Measurements from ENCODE around the gene CATSPER4. TPM values are rescaled to one million over a fixed set of nuclear protein-coding genes. Genes with fewer than 3 reads are reported as not detected.

The CATSPER4 gene
- total RNA-seq: not detected
- polyA plus RNA-seq: not detected

GRCh38 chr1:26190373-26190987, at the start of gene CATSPER4:
Gene CATSPER4 (plus strand): TSS chr1:26190602. CDS start chr1:26190628, 26 bp downstream.
- Histone ChIP-seq H3K4me3 (ENCODE audit: low read depth, low read length) (no peak within 1 kb of the TSS), H3K36me3 (ENCODE audit: insufficient read depth) (no peaks in the 10 kb centered on the region), H3K27ac (ENCODE audit: low read depth) (no peak within 1 kb of the TSS), H3K4me1 (ENCODE audit: insufficient read depth) (no peaks in the 10 kb centered on the region)
- 41% methylated on average over 16 of the region's 16 CpGs for WGBS
- no peak for DNase-seq (ENCODE audit: extremely low spot score)

GRCh38 chr1:26142159-26142558, 48.2 kb upstream of the CATSPER4 start:
- Histone ChIP-seq H3K4me1 (ENCODE audit: insufficient read depth) (no peaks in the 10 kb centered on the region), H3K4me3 (ENCODE audit: low read depth, low read length) (no peak overlapping the region), H3K27ac (ENCODE audit: low read depth) (no peak overlapping the region), H3K36me3 (ENCODE audit: insufficient read depth) (no peaks in the 10 kb centered on the region)
- no peak for DNase-seq (ENCODE audit: extremely low spot score)
- WGBS: 78% methylated on average over 8 of the region's 8 CpGs

GRCh38 chr1:26145041-26145959, 45.1 kb upstream of the CATSPER4 start:
- WGBS: 26% methylated on average over 19 of the region's 19 CpGs

DNA sequence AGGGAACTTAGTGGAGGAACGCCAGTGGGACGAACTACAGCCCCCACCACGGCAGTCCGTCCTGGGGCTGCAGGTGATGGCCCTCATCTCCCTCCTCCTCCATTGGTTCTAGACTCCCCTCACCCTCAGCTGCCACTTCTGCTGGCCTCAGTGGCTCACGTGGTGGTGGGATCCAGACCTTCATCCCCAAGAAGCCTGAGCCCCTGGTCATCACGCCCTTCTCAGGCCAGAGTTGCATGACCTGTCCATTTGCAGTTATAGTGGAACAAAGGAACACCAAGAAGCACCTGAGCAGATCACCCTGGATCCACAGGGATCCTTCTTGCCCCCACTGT, 44.5 kb upstream of the CATSPER4 start:
- Histone ChIP-seq H3K4me1 (ENCODE audit: insufficient read depth) (no peaks in the 10 kb centered on the region), H3K36me3 (ENCODE audit: insufficient read depth) (no peaks in the 10 kb centered on the region), H3K4me3 (ENCODE audit: low read depth, low read length) (no peak overlapping the region), H3K27ac (ENCODE audit: low read depth) (no peak overlapping the region)
- no peak for DNase-seq (ENCODE audit: extremely low spot score)
- 44% methylated on average over 6 of the region's 6 CpGs for WGBS

More at GRCh38 chr1:26145041-26145959, 45.1 kb upstream of the CATSPER4 start:
- Histone ChIP-seq H3K27ac (ENCODE audit: low read depth) (no peak overlapping the region), H3K36me3 (ENCODE audit: insufficient read depth) (no peaks in the 10 kb centered on the region), H3K4me3 (ENCODE audit: low read depth, low read length) (no peak overlapping the region), H3K4me1 (ENCODE audit: insufficient read depth) (no peaks in the 10 kb centered on the region)
- peak; percentile 68 for DNase-seq (ENCODE audit: extremely low spot score)

- no peaks in the 10 kb centered on the region for H3K4me1 ChIP-seq (ENCODE audit: insufficient read depth)
- no peaks in the 10 kb centered on the region for H3K36me3 ChIP-seq (ENCODE audit: insufficient read depth)
- DNase-seq (ENCODE audit: extremely low spot score): no peak
- no peak overlapping the region for H3K27ac ChIP-seq (ENCODE audit: low read depth)
- H3K4me3 ChIP-seq (ENCODE audit: low read depth, low read length): no peak overlapping the region
Measured at GRCh38 chr1:26148887-26149286, 41.5 kb upstream of the CATSPER4 start.

DNA sequence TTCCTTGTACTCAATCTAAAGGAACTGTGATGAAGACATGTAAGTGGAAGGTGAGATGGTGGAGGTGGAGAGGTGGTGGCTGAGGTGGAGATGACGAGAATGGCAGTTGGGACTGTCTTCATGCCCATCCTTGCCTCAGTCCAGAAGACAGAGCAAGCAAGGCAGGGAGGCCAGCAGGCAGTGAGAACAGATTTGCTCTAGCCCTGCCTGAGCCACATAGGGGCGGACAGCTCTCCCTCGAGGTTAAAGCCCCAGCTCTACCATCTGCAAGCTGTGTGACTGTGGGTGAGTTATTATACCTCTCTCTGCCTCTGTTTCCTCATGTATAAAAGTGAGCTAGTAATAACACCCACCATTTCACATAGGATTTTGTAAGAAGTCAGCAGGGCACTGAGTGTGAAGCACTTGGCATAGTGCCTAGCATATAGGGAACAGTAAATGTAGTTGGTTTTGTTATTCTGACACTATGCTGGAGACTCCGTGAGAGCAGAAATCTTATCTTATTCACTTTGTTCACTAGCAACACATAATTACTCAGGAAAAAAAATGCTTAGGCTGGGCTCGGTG, 36.4 kb upstream of the CATSPER4 start:
- no peak overlapping the region for H3K27ac ChIP-seq (ENCODE audit: low read depth)
- H3K36me3 ChIP-seq (ENCODE audit: insufficient read depth): no peaks in the 10 kb centered on the region
- WGBS: 46% methylated on average over 5 of the region's 5 CpGs
- H3K4me3 ChIP-seq (ENCODE audit: low read depth, low read length): no peak overlapping the region
- H3K4me1 ChIP-seq (ENCODE audit: insufficient read depth): no peaks in the 10 kb centered on the region
- DNase-seq (ENCODE audit: extremely low spot score): no peak

DNA sequence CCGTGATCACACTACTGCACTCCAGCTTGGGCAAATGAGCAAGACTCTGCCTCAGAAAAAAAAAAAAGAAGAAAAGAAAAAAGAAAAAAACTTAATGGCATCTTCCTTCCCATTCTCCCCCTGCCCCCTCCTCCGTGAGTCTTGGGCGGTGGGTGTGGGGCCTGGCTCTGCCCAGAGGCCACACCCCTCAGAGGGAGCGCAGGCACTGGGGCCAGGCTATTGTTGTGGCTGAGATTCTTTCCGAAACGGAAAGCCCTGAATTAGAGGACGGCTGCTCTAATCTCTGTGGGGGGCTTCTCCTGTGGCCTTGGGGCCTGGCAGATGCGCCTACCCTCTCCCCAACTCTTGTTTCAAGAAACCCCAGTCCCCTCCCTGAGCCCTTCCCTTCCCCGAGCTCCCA, 35.7 kb upstream of the CATSPER4 start:
- no peaks in the 10 kb centered on the region for H3K36me3 ChIP-seq (ENCODE audit: insufficient read depth)
- 42% methylated on average over 9 of the region's 9 CpGs for WGBS
- H3K27ac ChIP-seq (ENCODE audit: low read depth): peak overlapping the region; percentile 54
- DNase-seq (ENCODE audit: extremely low spot score): no peak
- no peak overlapping the region for H3K4me3 ChIP-seq (ENCODE audit: low read depth, low read length)
- H3K4me1 ChIP-seq (ENCODE audit: insufficient read depth): no peaks in the 10 kb centered on the region

- no peak for DNase-seq (ENCODE audit: extremely low spot score)
- Histone ChIP-seq H3K36me3 (ENCODE audit: insufficient read depth) (no peaks in the 10 kb centered on the region), H3K4me1 (ENCODE audit: insufficient read depth) (no peaks in the 10 kb centered on the region), H3K27ac (ENCODE audit: low read depth) (no peak overlapping the region), H3K4me3 (ENCODE audit: low read depth, low read length) (no peak overlapping the region)
- WGBS: 58% methylated on average over 21 of the region's 21 CpGs
Measured at GRCh38 chr1:26155370-26156284, 34.8 kb upstream of the CATSPER4 start.

- Histone ChIP-seq H3K4me3 (ENCODE audit: low read depth, low read length) (no peak overlapping the region), H3K4me1 (ENCODE audit: insufficient read depth) (no peaks in the 10 kb centered on the region)
Measured at GRCh38 chr1:26156285-26157038, 33.9 kb upstream of the CATSPER4 start.

GRCh38 chr1:26158271-26158907, 32.0 kb upstream of the CATSPER4 start:
- Histone ChIP-seq H3K4me1 (ENCODE audit: insufficient read depth) (no peaks in the 10 kb centered on the region), H3K4me3 (ENCODE audit: low read depth, low read length) (no peak overlapping the region), H3K27ac (ENCODE audit: low read depth) (no peak overlapping the region), H3K36me3 (ENCODE audit: insufficient read depth) (no peaks in the 10 kb centered on the region)
- DNase-seq (ENCODE audit: extremely low spot score): no peak
- 77% methylated on average over 5 of the region's 5 CpGs for WGBS

More at GRCh38 chr1:26156285-26157038, 33.9 kb upstream of the CATSPER4 start:
- no peak overlapping the region for H3K27ac ChIP-seq (ENCODE audit: low read depth)
- DNase-seq (ENCODE audit: extremely low spot score): no peak
- H3K36me3 ChIP-seq (ENCODE audit: insufficient read depth): no peaks in the 10 kb centered on the region
- WGBS: 29% methylated on average over 12 of the region's 12 CpGs

DNA sequence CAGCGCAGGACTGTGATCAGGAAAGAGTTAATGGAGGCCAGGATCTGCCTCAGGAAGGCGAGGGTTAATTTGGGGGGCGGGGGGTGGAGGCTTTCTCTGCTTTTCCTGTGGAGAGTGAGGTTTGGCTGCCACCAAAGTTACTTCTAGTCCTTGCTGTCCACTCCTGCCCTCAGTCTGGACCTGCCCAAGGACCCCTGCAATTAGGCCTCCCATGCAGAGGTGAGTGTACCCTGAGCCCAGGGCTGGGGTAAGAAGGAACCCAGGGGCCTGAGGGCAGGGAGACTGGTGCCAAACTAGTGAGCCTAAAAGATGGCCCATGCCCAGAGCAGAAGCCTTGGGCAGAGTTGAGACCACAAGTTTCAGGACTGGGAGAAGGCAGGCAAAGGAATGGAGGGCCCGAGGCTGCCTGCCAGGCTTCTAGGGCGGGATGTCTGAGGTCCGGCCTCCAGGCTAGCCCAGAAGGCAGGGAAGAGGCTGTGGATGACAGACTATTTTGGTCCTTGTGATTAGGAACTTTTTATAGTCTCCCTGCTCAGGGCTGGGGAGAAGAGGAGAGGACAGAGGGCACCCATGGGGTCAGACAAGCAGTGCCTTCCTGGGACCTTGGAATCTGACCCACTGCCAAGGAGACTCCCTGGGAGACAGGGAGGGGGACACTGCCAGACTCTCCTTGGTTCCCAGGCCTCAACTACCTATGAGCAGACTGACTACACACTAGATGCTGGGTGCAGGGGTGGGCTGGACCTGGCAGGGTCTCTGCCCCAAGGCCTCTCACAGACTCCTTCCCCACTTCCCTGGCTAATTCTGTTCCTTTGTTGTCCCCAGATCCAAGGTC, 31.3 kb upstream of the CATSPER4 start, which contains the start of gene FAM110D:
TSS of gene FAM110D (plus strand) at position 172 of the 835 bp plus-strand sequence. CDS start 2,213 bp downstream, outside the sequence.
- peak within 1 kb of the TSS; percentile 24 for H3K4me3 ChIP-seq (ENCODE audit: low read depth, low read length)
- H3K36me3 ChIP-seq (ENCODE audit: insufficient read depth): no peaks in the 10 kb centered on the region
- H3K27ac ChIP-seq (ENCODE audit: low read depth): no peak within 1 kb of the TSS
- DNase-seq (ENCODE audit: extremely low spot score): no peak
- WGBS: 51% methylated on average over 6 of the region's 6 CpGs
- H3K4me1 ChIP-seq (ENCODE audit: insufficient read depth): no peaks in the 10 kb centered on the region

GRCh38 chr1:26159743-26160039, 30.7 kb upstream of the CATSPER4 start:
- no peaks in the 10 kb centered on the region for H3K4me1 ChIP-seq (ENCODE audit: insufficient read depth)
- no peak overlapping the region for H3K27ac ChIP-seq (ENCODE audit: low read depth)
- H3K36me3 ChIP-seq (ENCODE audit: insufficient read depth): no peaks in the 10 kb centered on the region
- DNase-seq (ENCODE audit: extremely low spot score): no peak
- 65% methylated on average over 4 of the region's 4 CpGs for WGBS
- peak overlapping the region; percentile 24 for H3K4me3 ChIP-seq (ENCODE audit: low read depth, low read length)

Data from urinary bladder (tissue), 4 donors.